Natural killer cell (primary cell): ENCODE data around the gene ALB. TPM values are rescaled to one million over a fixed set of nuclear protein-coding genes. Genes with fewer than 3 reads are reported as not detected.

Source experiments
- ATAC-seq, 3 donors: fragments of 150-1000 bp in 2 of 3; fragments of 200-7000 bp in 1 of 3; cut with Tn5 transposase; 1 replicate in 1 of 3; 2 replicates in 2 of 3; pipeline ENCODE4 v1.10.0; 2021; ENCODE audit warnings: mild to moderate bottlenecking in 2 of 3, moderate library complexity in 2 of 3
- DNase-seq, 2 donors: peaks; one replicate each; pipeline versions ENCODE4 v3.0.0 to v3.0.0-alpha.2; 2013 to 2021; ENCODE audit warnings: mixed read lengths in 1 of 2
- H3K27ac ChIP-seq: one replicate; pipeline ENCODE4 v1.5.1; 2013; ENCODE audit warnings: mild to moderate bottlenecking, low read length
- H3K27me3 ChIP-seq: one replicate; pipeline ENCODE4 v1.6.1; 2013; ENCODE audit warnings: low read length; ENCODE audit not compliant: control insufficient read depth, insufficient read depth
- H3K36me3 ChIP-seq: one replicate; pipeline ENCODE4 v1.6.1; 2013; ENCODE audit warnings: low read length; ENCODE audit not compliant: control insufficient read depth, insufficient read depth
- H3K4me1 ChIP-seq: one replicate; pipeline ENCODE4 v1.6.1; 2013; ENCODE audit warnings: low read length; ENCODE audit not compliant: control insufficient read depth, insufficient read depth
- H3K4me3 ChIP-seq: one replicate; pipeline ENCODE4 v1.5.1; 2013; ENCODE audit warnings: low read length
- H3K9me3 ChIP-seq: one replicate; pipeline ENCODE4 v1.6.1; 2013; ENCODE audit warnings: low read length; ENCODE audit not compliant: control insufficient read depth, insufficient read depth
- H3K27ac Mint-ChIP-seq, 2 donors: one replicate each; pipeline ENCODE4 v1.8.0; 2022; ENCODE audit warnings: mild to moderate bottlenecking in 2 of 2, mixed read lengths in 2 of 2, moderate library complexity in 1 of 2
- H3K27me3 Mint-ChIP-seq, 2 donors: one replicate each; pipeline ENCODE4 v1.8.0; 2022; ENCODE audit warnings: low read depth in 2 of 2, mixed read lengths in 2 of 2
- H3K36me3 Mint-ChIP-seq: one replicate; pipeline ENCODE4 v1.8.0; 2022; ENCODE audit warnings: mixed read lengths
- H3K4me1 Mint-ChIP-seq, 2 donors: one replicate each; pipeline ENCODE4 v1.8.0; 2022; ENCODE audit warnings: mixed read lengths in 2 of 2
- H3K4me3 Mint-ChIP-seq: one replicate; pipeline ENCODE4 v1.8.0; 2022; ENCODE audit warnings: mild to moderate bottlenecking, moderate library complexity, mixed read lengths
- H3K9me3 Mint-ChIP-seq, 2 donors: one replicate each; pipeline ENCODE4 v1.8.0; 2022; ENCODE audit warnings: mixed read lengths in 2 of 2
- CTCF ChIP-seq: fragments of 200-600 bp; IDR thresholded peaks from one replicate; pipeline ENCODE4 v1.8.0; 2022; ENCODE audit warnings: antibody characterized with exemption
- WGBS: methylation state at CpG from one replicate; pipeline ENCODE4 v1.1.7; 2013; ENCODE audit warnings: missing lambda C conversion rate; ENCODE audit not compliant: insufficient coverage; 5-methylcytosine and 5-hydroxymethylcytosine counted together
- intact Hi-C: fragments of 100-400 bp; cut with micrococcal nuclease; formaldehyde crosslinking; loops from one replicate; pipeline ENCODE4 v1.14.2; 2022
- total RNA-seq, 4 donors: library from RNA; stranded (reverse); fragments of 120-200 nt in 1 of 4; gene quantifications; one replicate each; pipeline versions ENCODE4 v1.2.3 to v1.2.4, GENCODE V29; 2013 to 2022

Gene ALB
- total RNA-seq, 3 donors from 2014 or later (not counting 1 experiment from before 2014, with no cell fraction given), result not detected

- no peak for TF ChIP-seq CTCF
- no peak overlapping the region for H3K27ac ChIP-seq
- 85% methylated on average over 5 of the region's 5 CpGs for WGBS
- no peaks in the 10 kb centered on the region for H3K36me3 ChIP-seq
- Mint-ChIP-seq H3K27ac (no peak overlapping the region), H3K27me3 (no peaks in the 10 kb centered on the region), H3K9me3 (no peaks in the 10 kb centered on the region), H3K36me3 (no peaks in the 10 kb centered on the region), H3K4me1 (no peaks in the 10 kb centered on the region), H3K4me3 (no peak overlapping the region)
- no peaks in the 10 kb centered on the region for H3K27me3 ChIP-seq
- no peak for DNase-seq
- intact Hi-C loops, result no loop called here
- H3K4me3 ChIP-seq, result no peak overlapping the region
- ATAC-seq, result peak in 1 of 3 donors; percentile 59
- H3K4me1 ChIP-seq, result no peaks in the 10 kb centered on the region
- H3K9me3 ChIP-seq, result no peaks in the 10 kb centered on the region
These were observed 28.3 kb downstream of the ALB start for GRCh38 chr4:73432169-73433000.

GRCh38 chr4:73433140-73433539, 29.1 kb downstream of the ALB start:
- no peaks in the 10 kb centered on the region for H3K4me1 ChIP-seq
- H3K4me1 Mint-ChIP-seq, result no peaks in the 10 kb centered on the region
- DNase-seq (no peak), ATAC-seq (peak in 1 of 3 donors; percentile 58)
- no peaks in the 10 kb centered on the region for H3K27me3 Mint-ChIP-seq
- H3K27ac Mint-ChIP-seq, result no peak overlapping the region
- H3K27ac ChIP-seq, result no peak overlapping the region
- intact Hi-C loops, result no loop called here
- H3K27me3 ChIP-seq, result no peaks in the 10 kb centered on the region
- 63% methylated on average over 1 of the region's 2 CpGs for WGBS
- no peaks in the 10 kb centered on the region for H3K9me3 ChIP-seq
- H3K36me3 Mint-ChIP-seq, result no peaks in the 10 kb centered on the region
- no peak overlapping the region for H3K4me3 Mint-ChIP-seq
- no peak for TF ChIP-seq CTCF
- H3K9me3 Mint-ChIP-seq, result no peaks in the 10 kb centered on the region
- H3K36me3 ChIP-seq, result no peaks in the 10 kb centered on the region
- H3K4me3 ChIP-seq, result no peak overlapping the region

GRCh38 chr4:73434311-73434710, 30.2 kb downstream of the ALB start:
- intact Hi-C loops, result no loop called here
- no peak for DNase-seq
- 51% methylated on average over 3 of the region's 3 CpGs for WGBS

More at GRCh38 chr4:73434311-73434710, 30.2 kb downstream of the ALB start:
- ATAC-seq, result no peak
- H3K36me3 ChIP-seq, result no peaks in the 10 kb centered on the region
- H3K27me3 ChIP-seq, result no peaks in the 10 kb centered on the region
- no peaks in the 10 kb centered on the region for H3K4me1 Mint-ChIP-seq
- no peaks in the 10 kb centered on the region for H3K9me3 ChIP-seq
- H3K4me3 Mint-ChIP-seq, result no peak overlapping the region
- H3K4me3 ChIP-seq, result no peak overlapping the region
- H3K27me3 Mint-ChIP-seq, result no peaks in the 10 kb centered on the region
- no peaks in the 10 kb centered on the region for H3K4me1 ChIP-seq
- no peaks in the 10 kb centered on the region for H3K36me3 Mint-ChIP-seq
- no peak overlapping the region for H3K27ac ChIP-seq
- H3K27ac Mint-ChIP-seq, result no peak overlapping the region
- no peak for TF ChIP-seq CTCF
- H3K9me3 Mint-ChIP-seq, result no peaks in the 10 kb centered on the region
